GM12865 (cell line): Measurements from ENCODE around the gene NTRK2.
"Not testable (repeated sequence)": the region's sequence is repeated elsewhere in the genome, so short reads cannot be mapped to it uniquely, and the experiment has no call there.

Experiments used
- DNase-seq: peaks from one replicate; pipeline ENCODE4 v3.0.0; 2010; ENCODE audit warnings: low read depth
- H3K4me3 ChIP-seq: 2 replicates; pipeline ENCODE4 v1.5.1; 2011; ENCODE audit warnings: mild to moderate bottlenecking, low read depth, low read length, control low read depth
- TF ChIP-seq, protein P1 (sequence below): IDR thresholded peaks from 2 replicates; pipeline ENCODE4 v1.5.1; 2011; ENCODE audit warnings: low read length, control low read depth, low read depth, inconsistent platforms; ENCODE audit not compliant: insufficient read depth; ENCODE audit errors: missing control alignments

The NTRK2 gene

GRCh38 chr9:85067792-85068191 is 398.3 kb downstream of the NTRK2 start:
- no peak overlapping the region for H3K4me3 ChIP-seq
- DNase-seq: peak; percentile 46
- TF ChIP-seq, protein P1, sequence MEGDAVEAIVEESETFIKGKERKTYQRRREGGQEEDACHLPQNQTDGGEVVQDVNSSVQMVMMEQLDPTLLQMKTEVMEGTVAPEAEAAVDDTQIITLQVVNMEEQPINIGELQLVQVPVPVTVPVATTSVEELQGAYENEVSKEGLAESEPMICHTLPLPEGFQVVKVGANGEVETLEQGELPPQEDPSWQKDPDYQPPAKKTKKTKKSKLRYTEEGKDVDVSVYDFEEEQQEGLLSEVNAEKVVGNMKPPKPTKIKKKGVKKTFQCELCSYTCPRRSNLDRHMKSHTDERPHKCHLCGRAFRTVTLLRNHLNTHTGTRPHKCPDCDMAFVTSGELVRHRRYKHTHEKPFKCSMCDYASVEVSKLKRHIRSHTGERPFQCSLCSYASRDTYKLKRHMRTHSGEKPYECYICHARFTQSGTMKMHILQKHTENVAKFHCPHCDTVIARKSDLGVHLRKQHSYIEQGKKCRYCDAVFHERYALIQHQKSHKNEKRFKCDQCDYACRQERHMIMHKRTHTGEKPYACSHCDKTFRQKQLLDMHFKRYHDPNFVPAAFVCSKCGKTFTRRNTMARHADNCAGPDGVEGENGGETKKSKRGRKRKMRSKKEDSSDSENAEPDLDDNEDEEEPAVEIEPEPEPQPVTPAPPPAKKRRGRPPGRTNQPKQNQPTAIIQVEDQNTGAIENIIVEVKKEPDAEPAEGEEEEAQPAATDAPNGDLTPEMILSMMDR: no peak

GRCh38 chr9:85069421-85069820 is 399.9 kb downstream of the NTRK2 start:
- TF ChIP-seq, protein P1: peak; percentile 5
- not testable (repeated sequence) for DNase-seq, H3K4me3 ChIP-seq
